ENCODE data around the gene HAND2. TPM values are rescaled to one million over a fixed set of nuclear protein-coding genes. Genes with fewer than 3 reads are reported as not detected.

HAND2 gene
- total RNA-seq, 1 donor from 2014 or later, result not detected

GRCh38 chr4:173564461-173564860 lies 34.4 kb upstream of the HAND2 start:
- H4K20me1 ChIP-seq (ENCODE audit: insufficient read depth, low read length), result no peaks in the 10 kb centered on the region
- no peaks in the 10 kb centered on the region for H3K79me2 ChIP-seq (ENCODE audit: insufficient read depth, low read length)
- no peaks in the 10 kb centered on the region for H3K27me3 ChIP-seq (ENCODE audit: insufficient read depth, low read length)
- no peak overlapping the region for H3K27ac ChIP-seq (ENCODE audit: low read depth, low read length)
- Mint-ChIP-seq H3K36me3 (ENCODE audit: low read depth, unreplicated experiment) (no peaks in the 10 kb centered on the region), H3K27me3 (ENCODE audit: low read depth, unreplicated experiment) (peaks cover 2% of the 10 kb centered on the region), H3K27ac (ENCODE audit: unreplicated experiment) (no peak overlapping the region), H3K9me3 (ENCODE audit: unreplicated experiment) (no peaks in the 10 kb centered on the region), H3K4me1 (ENCODE audit: low read depth, unreplicated experiment) (no peaks in the 10 kb centered on the region), H3K4me3 (ENCODE audit: unreplicated experiment) (no peak overlapping the region)
- H3K36me3 ChIP-seq (ENCODE audit: insufficient read depth, low read length), result no peaks in the 10 kb centered on the region
- H3K4me3 ChIP-seq (ENCODE audit: insufficient read depth, low read depth, low read length), result no peak overlapping the region
- H3K4me1 ChIP-seq (ENCODE audit: insufficient read depth, low read length), result no peaks in the 10 kb centered on the region
- FAIRE-seq (no peak), DNase-seq (ENCODE audit: low read depth) (no peak)
- no peaks in the 10 kb centered on the region for H3K9me3 ChIP-seq (ENCODE audit: insufficient read depth, low read depth, low read length)
- H3K9ac ChIP-seq (ENCODE audit: low read length), result no peak overlapping the region
- no peak overlapping the region for H3K4me2 ChIP-seq (ENCODE audit: low read length)
- TF ChIP-seq CTCF (IDR thresholded peaks at IDR 0.05; ENCODE audit: insufficient read depth, low read depth, low read length), result no peak
- H2AFZ ChIP-seq (ENCODE audit: low read depth, low read length), result no peak overlapping the region

- H3K9me3 Mint-ChIP-seq (ENCODE audit: unreplicated experiment), result no peaks in the 10 kb centered on the region
Observed at GRCh38 chr4:173560896-173561295, 30.9 kb upstream of the HAND2 start.

More at GRCh38 chr4:173560896-173561295, 30.9 kb upstream of the HAND2 start:
- Histone ChIP-seq H3K4me2 (ENCODE audit: low read length) (no peak overlapping the region), H3K27me3 (ENCODE audit: insufficient read depth, low read length) (no peaks in the 10 kb centered on the region), H3K9ac (ENCODE audit: low read length) (no peak overlapping the region), H3K79me2 (ENCODE audit: insufficient read depth, low read length) (no peaks in the 10 kb centered on the region), H2AFZ (ENCODE audit: low read depth, low read length) (no peak overlapping the region), H3K27ac (ENCODE audit: low read depth, low read length) (no peak overlapping the region), H3K9me3 (ENCODE audit: insufficient read depth, low read depth, low read length) (no peaks in the 10 kb centered on the region), H3K36me3 (ENCODE audit: insufficient read depth, low read length) (no peaks in the 10 kb centered on the region), H3K4me3 (ENCODE audit: insufficient read depth, low read depth, low read length) (no peak overlapping the region), H3K4me1 (ENCODE audit: insufficient read depth, low read length) (no peaks in the 10 kb centered on the region), H4K20me1 (ENCODE audit: insufficient read depth, low read length) (no peaks in the 10 kb centered on the region)
- Mint-ChIP-seq H3K4me1 (ENCODE audit: low read depth, unreplicated experiment) (no peaks in the 10 kb centered on the region), H3K4me3 (ENCODE audit: unreplicated experiment) (no peak overlapping the region), H3K27me3 (ENCODE audit: low read depth, unreplicated experiment) (peaks cover 2% of the 10 kb centered on the region), H3K27ac (ENCODE audit: unreplicated experiment) (no peak overlapping the region), H3K36me3 (ENCODE audit: low read depth, unreplicated experiment) (no peaks in the 10 kb centered on the region)
- TF ChIP-seq CTCF (IDR thresholded peaks at IDR 0.05; ENCODE audit: insufficient read depth, low read depth, low read length), result no peak
- no peak for TF ChIP-seq EZH2 (IDR thresholded peaks at IDR 0.05; ENCODE audit: insufficient read depth, low read length)
- FAIRE-seq (no peak), DNase-seq (ENCODE audit: low read depth) (no peak)
